Measurements from ENCODE around the gene LLPH.

LLPH gene

GRCh38 chr12:66072135-66072534 lies 58.4 kb downstream of the LLPH start:
- no peak overlapping the region for H3K4ac ChIP-seq (ENCODE audit: low read depth in 1 of 2, low read length in 2 of 2)
- H3K36me3 ChIP-seq (ENCODE audit: control insufficient read depth in 1 of 2, insufficient read depth in 2 of 2, low read depth in 1 of 2, low read length in 2 of 2): no peaks in the 10 kb centered on the region
- H3K18ac ChIP-seq (ENCODE audit: low read depth in 1 of 2, low read length in 2 of 2): no peak overlapping the region
- H3K27ac ChIP-seq (ENCODE audit: low read length, poor library complexity, severe bottlenecking): no peak overlapping the region
- no peak overlapping the region for H2AFZ ChIP-seq (ENCODE audit: low read depth, low read length)
- no peak overlapping the region for H2BK12ac ChIP-seq (ENCODE audit: low read length in 2 of 2)
- no peak overlapping the region for H3K4me2 ChIP-seq (ENCODE audit: low read length, poor library complexity, severe bottlenecking)
- no peak overlapping the region for H4K8ac ChIP-seq (ENCODE audit: low read length)
- no peak overlapping the region for H3K14ac ChIP-seq (ENCODE audit: low read length in 2 of 2)
- no peaks in the 10 kb centered on the region for H3K4me1 ChIP-seq (ENCODE audit: control insufficient read depth, insufficient read depth, low read depth, low read length)
- no peak overlapping the region for H3K4me3 ChIP-seq (ENCODE audit: insufficient read depth in 1 of 2, low read depth in 1 of 2, low read length in 2 of 2)
- no peak overlapping the region for H3K23ac ChIP-seq (ENCODE audit: low read length in 2 of 2)
- no peak overlapping the region for H2BK15ac ChIP-seq (ENCODE audit: low read depth, poor library complexity, severe bottlenecking)
- H3K27me3 ChIP-seq (ENCODE audit: control insufficient read depth in 1 of 2, insufficient read depth in 1 of 2, low read length in 2 of 2): no peaks in the 10 kb centered on the region
- H3K79me1 ChIP-seq (replicated peaks; ENCODE audit: low read length, poor library complexity, severe bottlenecking): no peaks in the 10 kb centered on the region
- no peak overlapping the region for H2BK120ac ChIP-seq (ENCODE audit: low read depth, low read length)
- H4K91ac ChIP-seq (ENCODE audit: low read length): no peak overlapping the region
- no peaks in the 10 kb centered on the region for H3K9me3 ChIP-seq (ENCODE audit: control insufficient read depth, low read length)
- no peak overlapping the region for H2BK5ac ChIP-seq (ENCODE audit: low read depth, low read length, poor library complexity, severe bottlenecking)
- no peak for DNase-seq
- WGBS: no CpG with 5 or more reads among the region's 2 CpGs
- H3K9ac ChIP-seq (ENCODE audit: low read length): no peak overlapping the region
- no peak overlapping the region for H2AK5ac ChIP-seq (ENCODE audit: low read length, severe bottlenecking)

GRCh38 chr12:66071549-66071948 lies 59.0 kb downstream of the LLPH start:
- no peaks in the 10 kb centered on the region for H3K36me3 ChIP-seq (ENCODE audit: control insufficient read depth in 1 of 2, insufficient read depth in 2 of 2, low read depth in 1 of 2, low read length in 2 of 2)
- peak overlapping the region; percentile 13 for H2BK15ac ChIP-seq (ENCODE audit: low read depth, poor library complexity, severe bottlenecking)
- no peak overlapping the region for H3K18ac ChIP-seq (ENCODE audit: low read depth in 1 of 2, low read length in 2 of 2)
- H2BK120ac ChIP-seq (ENCODE audit: low read depth, low read length): no peak overlapping the region
- peaks cover 3% of the 10 kb centered on the region for H3K4me1 ChIP-seq (ENCODE audit: control insufficient read depth, insufficient read depth, low read depth, low read length)
- H2AFZ ChIP-seq (ENCODE audit: low read depth, low read length): no peak overlapping the region
- H3K4me2 ChIP-seq (ENCODE audit: low read length, poor library complexity, severe bottlenecking): no peak overlapping the region
- H3K79me1 ChIP-seq (replicated peaks; ENCODE audit: low read length, poor library complexity, severe bottlenecking): no peaks in the 10 kb centered on the region
- H3K9me3 ChIP-seq (ENCODE audit: control insufficient read depth, low read length): no peaks in the 10 kb centered on the region
- no peak for DNase-seq
- H3K14ac ChIP-seq (ENCODE audit: low read length in 2 of 2): no peak overlapping the region
- H3K4ac ChIP-seq (ENCODE audit: low read depth in 1 of 2, low read length in 2 of 2): no peak overlapping the region
- no peak overlapping the region for H4K8ac ChIP-seq (ENCODE audit: low read length)
- 100% methylated on average over 1 of the region's 1 CpG for WGBS
- no peak overlapping the region for H2AK5ac ChIP-seq (ENCODE audit: low read length, severe bottlenecking)
- no peak overlapping the region for H2BK5ac ChIP-seq (ENCODE audit: low read depth, low read length, poor library complexity, severe bottlenecking)
- H3K23ac ChIP-seq (ENCODE audit: low read length in 2 of 2): no peak overlapping the region
- H3K4me3 ChIP-seq (ENCODE audit: insufficient read depth in 1 of 2, low read depth in 1 of 2, low read length in 2 of 2): no peak overlapping the region
- peak overlapping the region in 1 of 2 experiments; percentile 49 for H2BK12ac ChIP-seq (ENCODE audit: low read length in 2 of 2)
- no peaks in the 10 kb centered on the region for H3K27me3 ChIP-seq (ENCODE audit: control insufficient read depth in 1 of 2, insufficient read depth in 1 of 2, low read length in 2 of 2)
- no peak overlapping the region for H3K27ac ChIP-seq (ENCODE audit: low read length, poor library complexity, severe bottlenecking)
- H3K9ac ChIP-seq (ENCODE audit: low read length): no peak overlapping the region
- H4K91ac ChIP-seq (ENCODE audit: low read length): no peak overlapping the region

GRCh38 chr12:66070378-66071120 lies 60.0 kb downstream of the LLPH start:
- DNase-seq: no peak
- Histone ChIP-seq H2BK120ac (ENCODE audit: low read depth, low read length) (no peak overlapping the region), H3K79me1 (replicated peaks; ENCODE audit: low read length, poor library complexity, severe bottlenecking) (no peaks in the 10 kb centered on the region), H3K36me3 (ENCODE audit: control insufficient read depth in 1 of 2, insufficient read depth in 2 of 2, low read depth in 1 of 2, low read length in 2 of 2) (no peaks in the 10 kb centered on the region), H3K23ac (ENCODE audit: low read length in 2 of 2) (no peak overlapping the region), H2AFZ (ENCODE audit: low read depth, low read length) (no peak overlapping the region), H3K18ac (ENCODE audit: low read depth in 1 of 2, low read length in 2 of 2) (no peak overlapping the region), H3K4ac (ENCODE audit: low read depth in 1 of 2, low read length in 2 of 2) (peak overlapping the region in 1 of 2 experiments; percentile 43), H4K91ac (ENCODE audit: low read length) (no peak overlapping the region), H3K27ac (ENCODE audit: low read length, poor library complexity, severe bottlenecking) (no peak overlapping the region), H2BK12ac (ENCODE audit: low read length in 2 of 2) (no peak overlapping the region), H2AK5ac (ENCODE audit: low read length, severe bottlenecking) (no peak overlapping the region), H2BK15ac (ENCODE audit: low read depth, poor library complexity, severe bottlenecking) (peak overlapping the region; percentile 48), H3K9me3 (ENCODE audit: control insufficient read depth, low read length) (no peaks in the 10 kb centered on the region), H3K4me3 (ENCODE audit: insufficient read depth in 1 of 2, low read depth in 1 of 2, low read length in 2 of 2) (no peak overlapping the region), H4K8ac (ENCODE audit: low read length) (no peak overlapping the region), H3K4me1 (ENCODE audit: control insufficient read depth, insufficient read depth, low read depth, low read length) (peaks cover 8% of the 10 kb centered on the region), H3K14ac (ENCODE audit: low read length in 2 of 2) (no peak overlapping the region), H3K4me2 (ENCODE audit: low read length, poor library complexity, severe bottlenecking) (no peak overlapping the region), H3K9ac (ENCODE audit: low read length) (no peak overlapping the region), H2BK5ac (ENCODE audit: low read depth, low read length, poor library complexity, severe bottlenecking) (no peak overlapping the region), H3K27me3 (ENCODE audit: control insufficient read depth in 1 of 2, insufficient read depth in 1 of 2, low read length in 2 of 2) (no peaks in the 10 kb centered on the region)
- WGBS: 96% methylated on average over 9 of the region's 9 CpGs

GRCh38 chr12:66066929-66067523 lies 63.5 kb downstream of the LLPH start:
- H3K4me1 ChIP-seq (ENCODE audit: control insufficient read depth, insufficient read depth, low read depth, low read length): peaks cover 9% of the 10 kb centered on the region
- H3K79me1 ChIP-seq (replicated peaks; ENCODE audit: low read length, poor library complexity, severe bottlenecking): no peaks in the 10 kb centered on the region
- WGBS: 66% methylated on average over 3 of the region's 3 CpGs
- H3K36me3 ChIP-seq (ENCODE audit: control insufficient read depth in 1 of 2, insufficient read depth in 2 of 2, low read depth in 1 of 2, low read length in 2 of 2): no peaks in the 10 kb centered on the region
- DNase-seq: no peak
- no peaks in the 10 kb centered on the region for H3K9me3 ChIP-seq (ENCODE audit: control insufficient read depth, low read length)
- H2AK5ac ChIP-seq (ENCODE audit: low read length, severe bottlenecking): no peak overlapping the region
- no peaks in the 10 kb centered on the region for H3K27me3 ChIP-seq (ENCODE audit: control insufficient read depth in 1 of 2, insufficient read depth in 1 of 2, low read length in 2 of 2)
- no peak overlapping the region for H4K8ac ChIP-seq (ENCODE audit: low read length)
- no peak overlapping the region for H3K27ac ChIP-seq (ENCODE audit: low read length, poor library complexity, severe bottlenecking)
- H2BK15ac ChIP-seq (ENCODE audit: low read depth, poor library complexity, severe bottlenecking): no peak overlapping the region
- H2BK120ac ChIP-seq (ENCODE audit: low read depth, low read length): no peak overlapping the region
- no peak overlapping the region for H3K4me3 ChIP-seq (ENCODE audit: insufficient read depth in 1 of 2, low read depth in 1 of 2, low read length in 2 of 2)
- H3K18ac ChIP-seq (ENCODE audit: low read depth in 1 of 2, low read length in 2 of 2): peak overlapping the region; percentile 28 to 54
- H4K91ac ChIP-seq (ENCODE audit: low read length): no peak overlapping the region
- peak overlapping the region; percentile 29 to 84 for H2BK12ac ChIP-seq (ENCODE audit: low read length in 2 of 2)
- no peak overlapping the region for H3K4me2 ChIP-seq (ENCODE audit: low read length, poor library complexity, severe bottlenecking)
- H2BK5ac ChIP-seq (ENCODE audit: low read depth, low read length, poor library complexity, severe bottlenecking): no peak overlapping the region
- H3K23ac ChIP-seq (ENCODE audit: low read length in 2 of 2): no peak overlapping the region
- no peak overlapping the region for H2AFZ ChIP-seq (ENCODE audit: low read depth, low read length)
- H3K4ac ChIP-seq (ENCODE audit: low read depth in 1 of 2, low read length in 2 of 2): peak overlapping the region in 1 of 2 experiments; percentile 17
- no peak overlapping the region for H3K9ac ChIP-seq (ENCODE audit: low read length)
- H3K14ac ChIP-seq (ENCODE audit: low read length in 2 of 2): no peak overlapping the region
